ENCODE results near the gene DLGAP1.

Gene DLGAP1

DNA sequence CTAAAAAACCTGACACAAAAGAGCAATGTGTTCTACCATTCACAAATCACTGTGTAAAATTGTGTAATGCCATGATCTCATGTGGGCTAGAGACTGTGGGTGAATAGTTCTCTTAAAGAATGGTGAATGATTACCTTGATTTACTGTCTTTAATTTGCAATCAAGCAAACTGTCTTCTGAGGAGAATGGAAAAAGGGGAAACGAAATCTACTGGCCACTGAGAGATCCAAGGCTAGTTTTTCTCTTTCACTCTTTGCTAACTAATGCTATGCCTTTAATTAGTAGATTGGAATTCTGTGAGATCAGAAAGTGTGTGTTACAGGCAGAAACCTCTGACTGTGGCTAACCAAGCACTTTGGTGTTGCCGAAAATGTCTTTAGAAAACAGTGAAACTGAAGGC, 582.5 kb downstream of the DLGAP1 start:
- Histone ChIP-seq H3K27ac (ENCODE audit: low read depth, low read length) (no peak overlapping the region), H3K79me2 (ENCODE audit: control insufficient read depth, insufficient read depth, low read length, unreplicated experiment) (no peaks in the 10 kb centered on the region), H3K27me3 (ENCODE audit: insufficient read depth, low read length) (no peaks in the 10 kb centered on the region), H2AFZ (ENCODE audit: low read length, unreplicated experiment) (no peak overlapping the region), H3K4me3 (ENCODE audit: low read depth, low read length) (no peak overlapping the region), H3K36me3 (ENCODE audit: insufficient read depth, low read length) (no peaks in the 10 kb centered on the region), H3K4me1 (ENCODE audit: control insufficient read depth, insufficient read depth, low read length, unreplicated experiment) (no peaks in the 10 kb centered on the region)

GRCh38 chr18:3871687-3872086, 583.4 kb downstream of the DLGAP1 start:
- Histone ChIP-seq H3K4me3 (ENCODE audit: low read depth, low read length) (no peak overlapping the region), H3K79me2 (ENCODE audit: control insufficient read depth, insufficient read depth, low read length, unreplicated experiment) (no peaks in the 10 kb centered on the region), H3K36me3 (ENCODE audit: insufficient read depth, low read length) (no peaks in the 10 kb centered on the region), H3K27ac (ENCODE audit: low read depth, low read length) (no peak overlapping the region), H2AFZ (ENCODE audit: low read length, unreplicated experiment) (no peak overlapping the region), H3K4me1 (ENCODE audit: control insufficient read depth, insufficient read depth, low read length, unreplicated experiment) (no peaks in the 10 kb centered on the region), H3K27me3 (ENCODE audit: insufficient read depth, low read length) (no peaks in the 10 kb centered on the region)

- H3K79me2 ChIP-seq (ENCODE audit: control insufficient read depth, insufficient read depth, low read length, unreplicated experiment): no peaks in the 10 kb centered on the region
- H3K4me3 ChIP-seq (ENCODE audit: low read depth, low read length): no peak overlapping the region
- H3K27me3 ChIP-seq (ENCODE audit: insufficient read depth, low read length): no peaks in the 10 kb centered on the region
- no peak overlapping the region for H3K27ac ChIP-seq (ENCODE audit: low read depth, low read length)
- H2AFZ ChIP-seq (ENCODE audit: low read length, unreplicated experiment): no peak overlapping the region
- H3K36me3 ChIP-seq (ENCODE audit: insufficient read depth, low read length): no peaks in the 10 kb centered on the region
- no peaks in the 10 kb centered on the region for H3K4me1 ChIP-seq (ENCODE audit: control insufficient read depth, insufficient read depth, low read length, unreplicated experiment)
These were observed 584.2 kb downstream of the DLGAP1 start for GRCh38 chr18:3870914-3871313.

- H3K36me3 ChIP-seq (ENCODE audit: insufficient read depth, low read length): no peaks in the 10 kb centered on the region
- H2AFZ ChIP-seq (ENCODE audit: low read length, unreplicated experiment): no peak overlapping the region
- no peaks in the 10 kb centered on the region for H3K79me2 ChIP-seq (ENCODE audit: control insufficient read depth, insufficient read depth, low read length, unreplicated experiment)
- no peaks in the 10 kb centered on the region for H3K27me3 ChIP-seq (ENCODE audit: insufficient read depth, low read length)
- H3K27ac ChIP-seq (ENCODE audit: low read depth, low read length): no peak overlapping the region
- no peak overlapping the region for H3K4me3 ChIP-seq (ENCODE audit: low read depth, low read length)
- H3K4me1 ChIP-seq (ENCODE audit: control insufficient read depth, insufficient read depth, low read length, unreplicated experiment): no peaks in the 10 kb centered on the region
These were observed 585.3 kb downstream of the DLGAP1 start for GRCh38 chr18:3869848-3870247.

DNA sequence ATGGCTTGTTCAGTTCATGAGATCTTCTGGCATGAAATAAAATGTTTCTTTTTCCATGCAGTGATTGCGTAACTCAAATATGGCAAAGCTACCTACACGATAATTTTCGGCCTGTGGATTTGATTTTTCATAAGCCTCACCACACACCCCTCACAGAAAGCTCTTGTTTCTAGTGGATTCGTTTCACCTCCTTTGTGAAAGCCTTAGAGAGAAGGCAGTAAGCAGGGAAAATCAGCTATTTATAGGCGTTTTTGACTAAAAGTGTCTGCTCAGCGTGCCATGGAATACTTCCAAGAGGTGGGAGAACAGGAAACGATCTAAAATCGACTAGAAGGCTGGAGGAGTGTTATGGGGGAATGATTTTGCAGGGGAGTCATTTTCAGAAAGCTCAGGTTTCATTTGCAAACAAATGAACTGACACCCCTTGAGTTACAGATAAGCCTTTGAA, 587.2 kb downstream of the DLGAP1 start:
- Histone ChIP-seq H3K27ac (ENCODE audit: low read depth, low read length) (no peak overlapping the region), H3K4me3 (ENCODE audit: low read depth, low read length) (no peak overlapping the region), H3K79me2 (ENCODE audit: control insufficient read depth, insufficient read depth, low read length, unreplicated experiment) (no peaks in the 10 kb centered on the region), H3K4me1 (ENCODE audit: control insufficient read depth, insufficient read depth, low read length, unreplicated experiment) (no peaks in the 10 kb centered on the region), H2AFZ (ENCODE audit: low read length, unreplicated experiment) (peak overlapping the region; percentile 47), H3K36me3 (ENCODE audit: insufficient read depth, low read length) (no peaks in the 10 kb centered on the region), H3K27me3 (ENCODE audit: insufficient read depth, low read length) (no peaks in the 10 kb centered on the region)

DNA sequence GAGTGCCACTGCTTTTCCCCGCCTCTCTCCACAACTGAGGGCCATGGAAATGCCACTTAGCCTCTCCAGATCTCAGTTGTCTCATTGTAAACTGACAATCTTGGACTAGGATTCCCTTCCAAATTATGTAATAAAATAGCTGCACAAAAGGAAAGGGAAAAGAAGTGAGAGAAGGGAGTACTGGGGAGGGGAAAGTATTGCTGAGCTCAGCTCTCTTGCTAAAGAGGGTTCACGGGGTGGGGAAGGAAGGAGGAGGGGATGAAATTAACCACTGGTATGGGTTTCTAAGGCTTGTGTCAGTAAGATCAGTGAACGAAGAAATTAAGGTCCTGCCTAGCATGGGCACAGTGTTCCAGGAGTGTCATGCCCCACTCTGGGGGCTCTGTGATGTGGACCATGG, 587.9 kb downstream of the DLGAP1 start:
- no peaks in the 10 kb centered on the region for H3K4me1 ChIP-seq (ENCODE audit: control insufficient read depth, insufficient read depth, low read length, unreplicated experiment)
- H3K27me3 ChIP-seq (ENCODE audit: insufficient read depth, low read length): no peaks in the 10 kb centered on the region
- H3K27ac ChIP-seq (ENCODE audit: low read depth, low read length): no peak overlapping the region
- no peak overlapping the region for H2AFZ ChIP-seq (ENCODE audit: low read length, unreplicated experiment)
- no peaks in the 10 kb centered on the region for H3K79me2 ChIP-seq (ENCODE audit: control insufficient read depth, insufficient read depth, low read length, unreplicated experiment)
- no peak overlapping the region for H3K4me3 ChIP-seq (ENCODE audit: low read depth, low read length)
- no peaks in the 10 kb centered on the region for H3K36me3 ChIP-seq (ENCODE audit: insufficient read depth, low read length)

GRCh38 chr18:3864669-3865298, 590.3 kb downstream of the DLGAP1 start:
- H3K27me3 ChIP-seq (ENCODE audit: insufficient read depth, low read length): no peaks in the 10 kb centered on the region
- no peaks in the 10 kb centered on the region for H3K36me3 ChIP-seq (ENCODE audit: insufficient read depth, low read length)
- no peaks in the 10 kb centered on the region for H3K4me1 ChIP-seq (ENCODE audit: control insufficient read depth, insufficient read depth, low read length, unreplicated experiment)
- no peaks in the 10 kb centered on the region for H3K79me2 ChIP-seq (ENCODE audit: control insufficient read depth, insufficient read depth, low read length, unreplicated experiment)
- H2AFZ ChIP-seq (ENCODE audit: low read length, unreplicated experiment): no peak overlapping the region
- H3K4me3 ChIP-seq (ENCODE audit: low read depth, low read length): no peak overlapping the region
- no peak overlapping the region for H3K27ac ChIP-seq (ENCODE audit: low read depth, low read length)

DNA sequence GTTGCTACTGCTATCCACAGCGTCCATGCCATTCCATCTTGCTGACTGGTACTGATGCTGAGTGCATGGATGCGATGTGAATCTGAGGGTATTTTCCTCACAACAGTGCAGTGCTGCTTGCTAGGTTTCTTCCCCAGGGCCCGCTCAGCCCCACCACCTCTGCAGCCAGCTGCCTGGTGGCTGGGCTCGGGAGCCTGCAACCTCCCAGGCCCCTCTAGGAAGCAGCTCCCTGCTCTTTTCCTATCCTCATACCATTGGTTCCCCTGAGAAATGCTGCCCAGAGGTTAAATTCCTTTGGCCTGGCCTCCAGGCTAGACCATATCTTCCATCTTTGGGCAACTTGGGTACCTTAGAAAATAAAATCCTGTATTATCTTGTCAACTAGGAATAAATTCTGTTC, 591.5 kb downstream of the DLGAP1 start:
- Histone ChIP-seq H3K27ac (ENCODE audit: low read depth, low read length) (no peak overlapping the region), H3K27me3 (ENCODE audit: insufficient read depth, low read length) (no peaks in the 10 kb centered on the region), H3K36me3 (ENCODE audit: insufficient read depth, low read length) (no peaks in the 10 kb centered on the region), H2AFZ (ENCODE audit: low read length, unreplicated experiment) (no peak overlapping the region), H3K4me3 (ENCODE audit: low read depth, low read length) (no peak overlapping the region), H3K4me1 (ENCODE audit: control insufficient read depth, insufficient read depth, low read length, unreplicated experiment) (no peaks in the 10 kb centered on the region), H3K79me2 (ENCODE audit: control insufficient read depth, insufficient read depth, low read length, unreplicated experiment) (no peaks in the 10 kb centered on the region)

- H3K27me3 ChIP-seq (ENCODE audit: insufficient read depth, low read length): no peaks in the 10 kb centered on the region
- H2AFZ ChIP-seq (ENCODE audit: low read length, unreplicated experiment): no peak overlapping the region
- H3K27ac ChIP-seq (ENCODE audit: low read depth, low read length): no peak overlapping the region
- H3K4me1 ChIP-seq (ENCODE audit: control insufficient read depth, insufficient read depth, low read length, unreplicated experiment): no peaks in the 10 kb centered on the region
- H3K36me3 ChIP-seq (ENCODE audit: insufficient read depth, low read length): no peaks in the 10 kb centered on the region
- no peak overlapping the region for H3K4me3 ChIP-seq (ENCODE audit: low read depth, low read length)
- no peaks in the 10 kb centered on the region for H3K79me2 ChIP-seq (ENCODE audit: control insufficient read depth, insufficient read depth, low read length, unreplicated experiment)
These were observed 592.1 kb downstream of the DLGAP1 start for GRCh38 chr18:3863006-3863405.

GRCh38 chr18:3861495-3861894, 593.6 kb downstream of the DLGAP1 start:
- Histone ChIP-seq H3K27ac (ENCODE audit: low read depth, low read length) (no peak overlapping the region), H3K4me1 (ENCODE audit: control insufficient read depth, insufficient read depth, low read length, unreplicated experiment) (peaks cover 7% of the 10 kb centered on the region), H3K4me3 (ENCODE audit: low read depth, low read length) (no peak overlapping the region), H3K36me3 (ENCODE audit: insufficient read depth, low read length) (no peaks in the 10 kb centered on the region), H3K27me3 (ENCODE audit: insufficient read depth, low read length) (no peaks in the 10 kb centered on the region), H3K79me2 (ENCODE audit: control insufficient read depth, insufficient read depth, low read length, unreplicated experiment) (no peaks in the 10 kb centered on the region), H2AFZ (ENCODE audit: low read length, unreplicated experiment) (no peak overlapping the region)

- Histone ChIP-seq H3K27me3 (ENCODE audit: insufficient read depth, low read length) (no peaks in the 10 kb centered on the region), H3K27ac (ENCODE audit: low read depth, low read length) (peak overlapping the region; percentile 25; the same call in 1 of the 2 replicates), H3K36me3 (ENCODE audit: insufficient read depth, low read length) (no peaks in the 10 kb centered on the region), H3K4me1 (ENCODE audit: control insufficient read depth, insufficient read depth, low read length, unreplicated experiment) (peaks cover 7% of the 10 kb centered on the region), H3K4me3 (ENCODE audit: low read depth, low read length) (no peak overlapping the region), H3K79me2 (ENCODE audit: control insufficient read depth, insufficient read depth, low read length, unreplicated experiment) (no peaks in the 10 kb centered on the region), H2AFZ (ENCODE audit: low read length, unreplicated experiment) (peak overlapping the region; percentile 56)
These were observed 597.6 kb downstream of the DLGAP1 start for GRCh38 chr18:3857544-3857943.
